Mesenchymal stem cell (in vitro differentiated cells and primary cell): ENCODE results near the gene HAS3.
A peak's percentile ranks its signal among the peaks of the same experiment; 100 is the strongest.

Source experiments
- DNase-seq: peaks from one replicate; pipeline ENCODE4 v3.0.0-alpha.2; 2013
- H2AFZ ChIP-seq: one replicate; pipeline ENCODE4 v1.6.1; 2013; ENCODE audit warnings: low read depth, mild to moderate bottlenecking, control low read depth, inconsistent platforms, low read length, moderate library complexity
- H2AK5ac ChIP-seq: 2 replicates; pipeline ENCODE4 v1.6.1; 2013; ENCODE audit warnings: low read length, moderate library complexity, mild to moderate bottlenecking, inconsistent platforms; ENCODE audit not compliant: severe bottlenecking
- H2BK120ac ChIP-seq: one replicate; pipeline ENCODE4 v1.6.1; 2013; ENCODE audit warnings: low read depth, mild to moderate bottlenecking, inconsistent platforms, low read length, moderate library complexity
- H2BK12ac ChIP-seq, 2 experiments: one replicate each; pipeline ENCODE4 v1.6.1; 2013; ENCODE audit warnings: inconsistent platforms in 2 of 2, low read length in 2 of 2, mild to moderate bottlenecking in 2 of 2, moderate library complexity in 2 of 2, control low read depth in 1 of 2
- H2BK15ac ChIP-seq: one replicate; pipeline ENCODE4 v1.6.1; 2013; ENCODE audit warnings: mild to moderate bottlenecking, low read depth, inconsistent platforms; ENCODE audit not compliant: poor library complexity, severe bottlenecking
- H2BK5ac ChIP-seq: 2 replicates; pipeline ENCODE4 v1.6.1; 2013; ENCODE audit warnings: low read depth, mild to moderate bottlenecking, low read length, control low read depth, inconsistent platforms; ENCODE audit not compliant: poor library complexity, severe bottlenecking
- H3K14ac ChIP-seq, 2 experiments: one replicate each; pipeline ENCODE4 v1.6.1; 2013; ENCODE audit warnings: inconsistent platforms in 2 of 2, low read length in 2 of 2, control low read depth in 1 of 2, mild to moderate bottlenecking in 1 of 2, moderate library complexity in 1 of 2
- H3K18ac ChIP-seq, 2 experiments: one replicate each; pipeline ENCODE4 v1.6.1; 2013; ENCODE audit warnings: inconsistent platforms in 2 of 2, low read length in 2 of 2, control low read depth in 1 of 2, low read depth in 1 of 2, mild to moderate bottlenecking in 1 of 2
- H3K23ac ChIP-seq, 2 experiments: one replicate each; pipeline ENCODE4 v1.6.1; 2013; ENCODE audit warnings: inconsistent platforms in 2 of 2, low read length in 2 of 2, mild to moderate bottlenecking in 2 of 2, moderate library complexity in 2 of 2, control low read depth in 1 of 2
- H3K27ac ChIP-seq: 2 replicates; pipeline ENCODE4 v1.5.1; 2013; ENCODE audit warnings: mild to moderate bottlenecking, moderate library complexity, low read length, control low read depth, inconsistent platforms; ENCODE audit not compliant: poor library complexity, severe bottlenecking
- H3K27me3 ChIP-seq, 2 experiments: 2 replicates each; pipeline versions ENCODE4 v1.6.1 to v1.7.0; 2013; ENCODE audit warnings: low read length in 2 of 2, mild to moderate bottlenecking in 2 of 2, moderate library complexity in 2 of 2, control low read depth in 1 of 2, inconsistent platforms in 1 of 2; ENCODE audit not compliant: control insufficient read depth in 1 of 2, insufficient read depth in 1 of 2
- H3K36me3 ChIP-seq, 2 experiments: 2 replicates each; pipeline versions ENCODE4 v1.6.1 to v1.7.0; 2013; ENCODE audit warnings: low read length in 2 of 2, control low read depth in 1 of 2, inconsistent platforms in 1 of 2, low read depth in 1 of 2, mild to moderate bottlenecking in 1 of 2; ENCODE audit not compliant: insufficient read depth in 2 of 2, control insufficient read depth in 1 of 2
- H3K4ac ChIP-seq, 2 experiments: one replicate each; pipeline ENCODE4 v1.6.1; 2013; ENCODE audit warnings: inconsistent platforms in 2 of 2, low read length in 2 of 2, mild to moderate bottlenecking in 2 of 2, moderate library complexity in 2 of 2, control low read depth in 1 of 2, low read depth in 1 of 2
- H3K4me1 ChIP-seq: 2 replicates; pipeline ENCODE4 v1.6.1; 2013; ENCODE audit warnings: low read depth, low read length, control low read depth; ENCODE audit not compliant: control insufficient read depth, insufficient read depth
- H3K4me2 ChIP-seq: 2 replicates; pipeline ENCODE4 v1.6.1; 2013; ENCODE audit warnings: low read length, mild to moderate bottlenecking, inconsistent platforms; ENCODE audit not compliant: poor library complexity, severe bottlenecking
- H3K4me3 ChIP-seq, 2 experiments: 2 replicates each; pipeline versions ENCODE4 v1.5.1 to v1.7.0; 2013; ENCODE audit warnings: low read length in 2 of 2, mild to moderate bottlenecking in 2 of 2, control low read depth in 1 of 2, low read depth in 1 of 2; ENCODE audit not compliant: insufficient read depth in 1 of 2
- H3K79me1 ChIP-seq: replicated peaks from 2 replicates; pipeline ENCODE4 v1.6.1; 2013; ENCODE audit warnings: mild to moderate bottlenecking, control low read depth, low read length, inconsistent platforms; ENCODE audit not compliant: poor library complexity, severe bottlenecking
- H3K9ac ChIP-seq: 2 replicates; pipeline ENCODE4 v1.7.0; 2013; ENCODE audit warnings: mild to moderate bottlenecking, low read length, moderate library complexity
- H3K9me3 ChIP-seq: 2 replicates; pipeline ENCODE4 v1.7.0; 2013; ENCODE audit warnings: mild to moderate bottlenecking, low read length; ENCODE audit not compliant: control insufficient read depth
- H4K8ac ChIP-seq: one replicate; pipeline ENCODE4 v1.6.1; 2013; ENCODE audit warnings: inconsistent platforms, mild to moderate bottlenecking, low read length, moderate library complexity
- H4K91ac ChIP-seq: one replicate; pipeline ENCODE4 v1.6.1; 2013; ENCODE audit warnings: mild to moderate bottlenecking, low read length, inconsistent platforms
- WGBS: methylation state at CpG from one replicate; pipeline ENCODE4 v1.1.7; 2013; ENCODE audit warnings: mixed read lengths; 5-methylcytosine and 5-hydroxymethylcytosine counted together

Gene HAS3

DNA sequence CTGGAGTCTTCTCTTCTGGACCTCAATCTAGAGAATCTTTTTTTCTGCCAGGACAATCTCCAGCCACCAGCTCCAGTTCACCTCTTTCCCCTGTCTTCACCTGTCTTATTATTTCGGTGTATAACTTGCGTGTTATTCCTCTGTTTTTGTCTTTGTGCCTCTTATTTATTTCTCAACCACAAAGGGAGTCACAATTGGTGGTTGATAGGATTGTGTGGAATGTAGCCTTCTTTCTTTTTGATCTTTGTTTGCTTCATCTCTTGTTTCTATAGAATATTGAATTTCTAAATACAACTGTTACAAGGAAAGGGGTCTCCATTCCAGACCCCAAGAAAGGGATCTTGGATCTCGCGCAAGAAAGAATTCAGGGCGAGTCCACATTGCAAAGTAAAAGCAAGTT, 35.9 kb upstream of the HAS3 start:
- H2BK15ac ChIP-seq: no peak overlapping the region
- peaks cover 22% of the 10 kb centered on the region for H3K4me1 ChIP-seq
- H3K36me3 ChIP-seq: no peaks in the 10 kb centered on the region
- H3K23ac ChIP-seq: no peak overlapping the region
- H3K9me3 ChIP-seq: no peaks in the 10 kb centered on the region
- H2BK5ac ChIP-seq: no peak overlapping the region
- H3K18ac ChIP-seq: no peak overlapping the region
- H3K14ac ChIP-seq: no peak overlapping the region
- no peak overlapping the region for H2BK12ac ChIP-seq
- H3K4ac ChIP-seq: no peak overlapping the region
- 96% methylated on average over 3 of the region's 5 CpGs for WGBS
- no peak for DNase-seq
- no peak overlapping the region for H2AFZ ChIP-seq
- no peak overlapping the region for H3K4me2 ChIP-seq
- no peak overlapping the region for H3K4me3 ChIP-seq
- no peak overlapping the region for H2AK5ac ChIP-seq
- no peaks in the 10 kb centered on the region for H3K27me3 ChIP-seq
- H3K27ac ChIP-seq: no peak overlapping the region
- no peak overlapping the region for H4K91ac ChIP-seq
- no peak overlapping the region for H4K8ac ChIP-seq
- no peak overlapping the region for H2BK120ac ChIP-seq
- peaks cover 4% of the 10 kb centered on the region for H3K79me1 ChIP-seq
- H3K9ac ChIP-seq: no peak overlapping the region

DNA sequence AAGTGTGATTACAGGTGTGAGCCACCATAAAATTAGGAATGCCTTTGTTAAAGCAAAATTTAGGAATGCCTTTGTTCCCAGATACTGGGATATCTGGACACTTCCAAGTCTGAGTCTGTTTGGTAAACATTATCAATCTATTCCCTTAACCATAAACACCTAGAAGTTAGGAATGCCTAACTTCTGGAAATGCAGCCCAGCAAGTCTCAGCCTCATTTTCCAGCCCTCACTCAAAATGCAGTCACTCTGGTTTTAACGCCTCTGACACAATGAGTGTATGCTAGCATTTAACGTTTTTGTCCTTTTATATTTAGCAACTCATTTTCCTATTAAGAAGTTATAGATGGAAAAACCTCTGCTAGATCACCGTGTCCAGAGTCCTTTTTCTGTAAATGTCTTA, 34.4 kb upstream of the HAS3 start:
- no CpG with 5 or more reads among the region's 3 CpGs for WGBS
- H2BK5ac ChIP-seq: no peak overlapping the region
- H3K23ac ChIP-seq: no peak overlapping the region

DNA sequence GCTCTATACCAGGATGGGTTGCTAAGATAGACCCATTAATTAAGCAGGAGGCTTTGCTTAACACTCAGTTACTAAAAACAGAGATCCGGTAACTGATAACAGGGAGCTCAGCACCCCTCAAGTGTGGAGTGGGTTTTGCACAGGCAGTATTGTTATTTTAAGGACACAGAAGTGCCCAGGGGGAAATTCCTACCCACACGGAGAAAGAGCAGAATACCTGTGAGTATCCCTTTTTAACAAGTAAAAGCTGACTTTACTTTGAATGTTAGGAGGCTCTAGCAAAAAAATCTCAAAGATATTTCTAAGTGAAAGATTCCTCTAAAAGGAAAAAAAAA, 32.8 kb upstream of the HAS3 start:
- no peak overlapping the region for H2AFZ ChIP-seq
- WGBS: 70% methylated on average over 1 of the region's 2 CpGs

More for the DNA sequence above, 34.4 kb upstream of the HAS3 start:
- Histone ChIP-seq H2BK12ac (no peak overlapping the region), H3K9ac (no peak overlapping the region), H3K4me1 (peaks cover 16% of the 10 kb centered on the region), H3K4me2 (no peak overlapping the region), H3K18ac (no peak overlapping the region), H4K8ac (no peak overlapping the region), H3K4ac (no peak overlapping the region), H2BK15ac (no peak overlapping the region), H3K9me3 (no peaks in the 10 kb centered on the region), H4K91ac (no peak overlapping the region), H2BK120ac (no peak overlapping the region), H2AK5ac (no peak overlapping the region), H3K27ac (no peak overlapping the region), H3K36me3 (no peaks in the 10 kb centered on the region), H3K79me1 (peaks cover 4% of the 10 kb centered on the region), H3K4me3 (no peak overlapping the region), H3K27me3 (no peaks in the 10 kb centered on the region), H3K14ac (no peak overlapping the region), H2AFZ (no peak overlapping the region)
- DNase-seq: no peak

DNA sequence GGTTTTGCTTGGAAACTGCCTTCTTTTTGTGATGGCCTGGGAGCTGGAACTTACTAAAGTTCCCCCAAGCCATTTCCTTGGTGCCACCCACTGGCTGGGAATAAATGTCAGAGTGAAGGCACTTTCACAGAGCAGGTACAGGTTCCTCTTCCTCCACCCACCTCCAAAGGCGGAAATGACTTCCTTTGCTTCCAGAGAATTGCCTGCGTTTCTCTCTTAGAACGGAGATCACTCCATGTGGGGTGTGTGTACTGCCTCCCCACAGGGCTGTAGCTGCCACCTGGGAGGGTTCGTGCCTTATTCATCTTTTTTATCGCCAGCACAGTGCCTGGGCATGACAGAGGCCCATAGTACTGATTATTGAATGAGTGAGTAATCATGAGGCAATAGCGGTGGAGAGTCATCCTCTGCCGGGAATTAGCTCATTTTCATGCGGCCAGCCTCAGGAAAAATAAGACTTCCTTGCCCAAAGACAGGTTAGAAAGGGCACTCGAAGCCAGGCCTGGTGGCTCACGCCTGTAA, 32.2 kb upstream of the HAS3 start:
- no peak overlapping the region for H4K8ac ChIP-seq
- H2BK15ac ChIP-seq: no peak overlapping the region
- H3K9me3 ChIP-seq: no peaks in the 10 kb centered on the region
- peaks cover 28% of the 10 kb centered on the region for H3K4me1 ChIP-seq
- H3K4ac ChIP-seq: no peak overlapping the region
- peaks cover 4% of the 10 kb centered on the region for H3K79me1 ChIP-seq
- no peak overlapping the region for H2AFZ ChIP-seq
- H2BK120ac ChIP-seq: no peak overlapping the region
- peak overlapping the region; percentile 4 for H2BK5ac ChIP-seq
- H3K23ac ChIP-seq: no peak overlapping the region
- H3K14ac ChIP-seq: no peak overlapping the region
- no peaks in the 10 kb centered on the region for H3K27me3 ChIP-seq
- H3K18ac ChIP-seq: no peak overlapping the region
- WGBS: 28% methylated on average over 10 of the region's 10 CpGs
- no peak overlapping the region for H2BK12ac ChIP-seq
- peak overlapping the region; percentile 24 for H3K9ac ChIP-seq
- H4K91ac ChIP-seq: no peak overlapping the region
- H3K27ac ChIP-seq: peak overlapping the region; percentile 81
- H3K36me3 ChIP-seq: no peaks in the 10 kb centered on the region
- DNase-seq: peak; percentile 85
- peak overlapping the region; percentile 4 for H2AK5ac ChIP-seq
- H3K4me2 ChIP-seq: no peak overlapping the region
- H3K4me3 ChIP-seq: no peak overlapping the region

More for the DNA sequence above, 32.8 kb upstream of the HAS3 start:
- Histone ChIP-seq H3K27me3 (no peaks in the 10 kb centered on the region), H2BK120ac (no peak overlapping the region), H3K4me3 (no peak overlapping the region), H2BK5ac (no peak overlapping the region), H3K9me3 (no peaks in the 10 kb centered on the region), H3K23ac (no peak overlapping the region), H3K27ac (peak overlapping the region; percentile 42), H3K14ac (no peak overlapping the region), H4K8ac (no peak overlapping the region), H3K79me1 (peaks cover 2% of the 10 kb centered on the region), H3K9ac (no peak overlapping the region), H3K4me2 (no peak overlapping the region), H3K4me1 (peaks cover 24% of the 10 kb centered on the region), H3K18ac (no peak overlapping the region), H3K36me3 (no peaks in the 10 kb centered on the region), H4K91ac (no peak overlapping the region), H2BK12ac (no peak overlapping the region), H2AK5ac (peak overlapping the region; percentile 88), H2BK15ac (no peak overlapping the region), H3K4ac (no peak overlapping the region)
- no peak for DNase-seq
